HuH-7 (cell line): ENCODE data around the gene BSND.

Experiments
- DNase-seq: peaks from one replicate; pipeline ENCODE4 v3.0.0; 2011; ENCODE audit warnings: low spot score

The BSND gene

GRCh38 chr1:55048453-55049270 is 49.9 kb downstream of the BSND start:
- no peak for DNase-seq

DNA sequence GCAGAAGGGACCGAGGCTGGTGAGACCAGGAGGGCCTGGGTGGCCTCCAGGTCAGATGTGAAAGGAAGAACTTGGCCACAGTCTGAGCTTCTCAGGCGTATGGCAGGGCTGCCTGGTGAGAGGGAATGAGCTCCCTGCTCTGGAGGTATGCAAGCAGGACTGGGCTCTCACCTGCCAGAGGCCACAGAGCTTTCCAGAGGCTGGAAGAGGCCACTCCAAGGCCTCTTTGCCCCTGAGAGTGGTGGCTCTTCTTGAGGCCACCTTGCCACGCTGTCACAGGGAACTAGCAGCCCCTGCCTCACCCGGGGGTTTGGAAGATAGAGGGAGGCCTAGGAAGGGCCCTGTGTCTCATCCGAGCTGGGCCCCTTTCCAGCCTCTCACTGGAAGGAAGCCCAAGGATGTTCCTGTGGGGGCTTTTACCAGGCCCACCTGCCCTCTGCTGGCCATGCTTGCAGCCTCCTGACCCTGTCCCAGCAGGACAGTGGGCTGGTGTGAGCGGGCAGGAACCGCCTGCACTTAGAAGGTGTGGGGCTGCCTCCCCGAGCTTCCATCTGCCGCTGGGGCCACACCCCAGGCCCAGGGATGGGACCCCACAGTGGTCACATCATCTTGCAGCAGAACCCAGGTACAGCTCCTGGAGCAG is 50.7 kb downstream of the BSND start:
- DNase-seq = no peak

GRCh38 chr1:55049914-55050278 is 51.2 kb downstream of the BSND start:
- no peak for DNase-seq

DNA sequence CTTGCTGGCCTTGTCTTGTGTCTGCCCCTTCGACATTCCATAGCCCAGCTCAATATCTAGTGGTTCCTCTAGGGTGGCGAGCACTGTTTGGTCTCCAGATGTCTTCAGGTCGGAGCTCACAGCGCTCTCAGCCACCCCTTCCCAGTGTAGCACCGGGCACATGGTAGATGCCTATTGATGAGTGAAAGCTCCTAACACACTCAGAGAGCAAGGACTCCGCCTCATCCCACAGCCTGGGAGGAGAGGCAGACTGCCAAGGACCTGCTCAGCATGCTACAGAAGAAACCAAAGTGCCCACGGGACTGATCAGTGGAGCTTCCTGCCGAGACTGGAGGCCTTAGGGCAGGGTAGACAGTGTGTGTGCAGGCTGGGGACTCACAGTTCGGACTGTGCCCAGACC is 51.5 kb downstream of the BSND start:
- no peak for DNase-seq

GRCh38 chr1:55051169-55051568 is 52.4 kb downstream of the BSND start:
- no peak for DNase-seq

DNA sequence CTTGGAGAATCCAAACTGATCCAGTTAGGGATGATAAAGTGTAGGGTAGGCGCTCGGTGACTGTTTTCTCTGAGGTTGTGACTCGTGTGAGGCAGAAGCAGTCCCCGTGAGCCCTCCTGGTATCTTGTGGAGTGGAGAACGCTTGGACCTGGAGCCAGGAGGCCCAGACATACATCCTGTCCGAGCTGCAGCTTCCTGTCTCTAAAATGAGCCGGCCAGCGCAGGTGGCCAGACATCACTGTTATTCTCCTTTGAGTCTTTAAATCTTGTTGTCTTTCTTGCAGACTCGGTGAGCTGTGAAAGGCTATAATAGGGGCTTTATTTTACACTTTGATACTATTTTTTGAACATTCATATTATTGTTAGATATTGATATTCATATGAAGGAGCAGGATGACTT is 52.9 kb downstream of the BSND start:
- DNase-seq = no peak

GRCh38 chr1:55052221-55053142 is 53.7 kb downstream of the BSND start:
- no peak for DNase-seq

GRCh38 chr1:55053265-55053954 is 54.7 kb downstream of the BSND start:
- no peak for DNase-seq

DNA sequence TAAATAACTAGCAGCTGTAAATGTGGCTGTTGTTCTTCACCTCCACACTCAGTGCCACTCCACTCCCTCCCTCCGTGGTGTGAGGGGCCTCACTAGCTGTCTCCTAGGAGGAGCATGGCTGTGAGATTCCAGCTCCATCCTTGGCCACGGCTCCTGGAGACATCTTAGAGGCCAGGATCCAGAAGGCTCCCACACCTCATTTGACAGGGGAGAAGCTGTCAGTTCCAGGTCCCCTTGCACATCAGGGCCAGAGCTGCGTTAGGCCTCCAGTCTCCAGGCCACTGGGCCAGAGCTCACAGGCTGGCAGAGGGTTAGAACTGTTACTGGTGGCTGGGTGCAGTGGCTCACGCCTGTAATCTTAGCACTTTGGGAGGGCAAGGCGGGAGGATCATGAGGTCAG is 55.7 kb downstream of the BSND start:
- no peak for DNase-seq

GRCh38 chr1:55055084-55055882 is 56.5 kb downstream of the BSND start:
- no peak for DNase-seq

DNA sequence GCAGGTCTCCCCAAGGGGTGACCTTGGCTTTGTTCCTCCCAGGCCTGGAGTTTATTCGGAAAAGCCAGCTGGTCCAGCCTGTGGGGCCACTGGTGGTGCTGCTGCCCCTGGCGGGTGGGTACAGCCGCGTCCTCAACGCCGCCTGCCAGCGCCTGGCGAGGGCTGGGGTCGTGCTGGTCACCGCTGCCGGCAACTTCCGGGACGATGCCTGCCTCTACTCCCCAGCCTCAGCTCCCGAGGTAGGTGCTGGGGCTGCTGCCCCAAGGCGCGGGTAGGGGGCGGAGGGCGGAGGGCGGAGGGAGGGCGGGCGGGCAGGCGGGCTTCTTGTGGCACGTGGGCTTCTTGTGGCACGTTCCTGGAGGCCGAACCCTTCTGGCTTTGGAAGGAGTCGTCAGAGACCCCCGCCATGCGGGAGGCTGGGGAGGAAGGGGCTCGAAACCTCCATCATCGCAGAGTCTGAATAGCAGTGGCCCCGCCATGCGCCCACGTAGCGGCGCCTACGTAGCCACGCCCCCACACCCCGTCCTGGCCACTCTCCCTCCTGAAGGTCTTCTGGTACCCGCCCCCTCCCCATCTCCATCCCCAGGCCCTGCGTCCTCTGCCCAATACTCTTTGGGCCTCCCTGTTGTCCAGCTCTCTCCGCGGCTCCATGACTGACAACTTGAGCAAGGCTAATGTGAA is 57.4 kb downstream of the BSND start:
- no peak for DNase-seq

DNA sequence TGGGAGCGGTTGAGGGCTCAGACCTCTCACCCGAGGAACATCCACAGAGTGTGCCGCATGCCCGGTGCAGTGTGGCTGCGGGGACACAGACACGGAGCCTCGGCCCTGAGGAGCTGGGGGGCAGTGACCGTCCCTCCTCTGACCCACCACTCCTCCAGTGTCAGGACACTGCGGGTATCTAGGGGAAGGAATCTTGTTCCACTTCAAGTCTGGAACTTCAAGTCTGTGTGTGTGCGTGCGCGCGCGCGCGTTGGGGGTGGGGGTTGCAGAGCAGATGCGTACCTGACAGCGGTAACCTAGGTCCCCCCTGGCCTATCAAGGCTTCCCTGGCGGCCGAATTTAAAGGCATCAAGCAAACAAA is 57.9 kb downstream of the BSND start:
- no peak for DNase-seq

- no peak for DNase-seq
These were observed 58.7 kb downstream of the BSND start for GRCh38 chr1:55057270-55057955.

GRCh38 chr1:55057956-55058298 is 59.2 kb downstream of the BSND start:
- DNase-seq = no peak

DNA sequence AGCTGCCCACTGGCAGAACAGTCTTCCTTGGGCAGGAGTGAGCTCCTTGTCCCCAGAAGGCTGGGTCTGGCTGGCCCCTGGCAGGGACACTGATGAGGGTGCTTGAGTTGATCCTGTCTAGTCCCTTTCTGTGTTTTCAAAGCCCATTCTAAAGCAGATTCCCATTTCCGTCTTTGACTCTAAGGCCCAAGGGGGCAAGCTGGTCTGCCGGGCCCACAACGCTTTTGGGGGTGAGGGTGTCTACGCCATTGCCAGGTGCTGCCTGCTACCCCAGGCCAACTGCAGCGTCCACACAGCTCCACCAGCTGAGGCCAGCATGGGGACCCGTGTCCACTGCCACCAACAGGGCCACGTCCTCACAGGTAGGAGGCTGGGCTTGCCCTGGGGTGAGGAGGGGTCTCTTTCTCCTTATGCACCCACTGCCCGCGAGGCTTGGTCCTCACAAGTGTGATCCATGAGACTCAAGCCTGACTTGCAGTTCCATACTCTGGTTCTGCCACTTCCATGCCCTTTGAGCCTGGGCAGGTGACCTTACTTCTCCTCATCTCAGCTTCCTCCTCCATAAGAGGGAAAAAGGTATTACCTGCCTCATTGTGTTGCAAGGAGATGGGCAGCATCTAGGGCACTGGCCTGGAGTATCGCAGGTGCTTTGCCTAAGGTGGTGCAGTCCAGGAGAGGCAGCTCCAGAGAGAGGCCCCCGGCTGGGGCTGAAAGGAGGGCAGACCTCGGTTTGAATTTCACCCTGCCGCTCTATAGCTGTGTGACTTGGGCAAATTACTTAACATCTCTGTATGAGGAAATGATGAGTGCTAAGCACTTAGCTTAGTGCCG is 60.8 kb downstream of the BSND start:
- DNase-seq = no peak

DNA sequence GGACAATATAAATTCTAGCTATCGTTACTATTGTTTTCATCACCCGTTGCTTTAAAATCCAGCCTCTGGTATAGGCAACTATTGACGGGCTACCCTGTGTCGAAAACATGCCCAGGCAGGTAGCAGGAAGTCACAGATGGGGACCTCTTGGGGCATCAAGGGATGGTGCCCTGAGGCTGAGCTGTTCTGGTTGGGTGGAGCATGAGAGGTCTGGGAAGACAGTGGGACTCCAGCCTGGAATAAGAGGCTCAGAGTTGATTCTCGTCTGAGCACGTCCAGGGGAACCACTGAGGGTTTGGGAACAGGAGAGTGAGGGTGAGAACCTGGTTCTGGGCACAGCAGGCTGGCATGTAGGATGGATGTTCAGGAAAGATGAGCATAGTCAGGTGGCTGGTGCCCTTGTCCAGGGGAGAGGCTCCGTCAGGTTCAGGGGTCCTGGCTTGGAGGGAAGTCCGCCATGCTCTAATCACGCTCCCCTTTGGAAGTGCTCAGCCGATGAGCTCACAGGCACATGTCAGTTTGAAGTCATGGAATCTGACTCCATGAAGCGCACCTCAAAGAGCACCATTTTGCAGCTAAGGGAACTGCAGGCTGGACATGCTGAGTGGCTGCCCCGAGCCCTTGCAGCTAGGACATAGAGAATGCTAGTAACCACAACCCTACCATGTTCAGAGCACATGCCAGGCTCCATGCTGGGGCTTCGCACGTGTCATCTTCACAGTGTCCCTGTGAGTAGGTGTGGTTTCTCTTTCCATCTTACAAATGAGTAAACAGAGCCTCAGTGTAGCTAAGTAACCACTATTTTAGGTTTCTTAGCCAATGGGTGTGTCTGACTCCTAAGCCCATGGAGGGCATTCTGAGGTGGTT is 61.6 kb downstream of the BSND start:
- no peak for DNase-seq

- peak; percentile 1 for DNase-seq
These were observed 62.4 kb downstream of the BSND start for GRCh38 chr1:55061000-55061705.
